WTC11 (cell line): ENCODE results near the gene TMEM119. TPM values are rescaled to one million over a fixed set of nuclear protein-coding genes. Genes with fewer than 3 reads are reported as not detected.

Experiments used
- ATAC-seq: fragments of 200-7000 bp; cut with Tn5 transposase; 2 replicates; pipeline ENCODE4 v1.10.0; 2021; ENCODE audit warnings: mild to moderate bottlenecking, moderate library complexity
- CTCF ChIA-PET: fragments of 300-600 bp; sonication (Branson Sonifier 250); formaldehyde crosslinking; loops from one replicate; lab custom pipeline; 2021; ENCODE audit warnings: antibody characterized with exemption; lab: Charles Lee
- POLR2A ChIA-PET: fragments of 350-600 bp; sonication (Branson Sonifier 250); formaldehyde crosslinking; loops from one replicate; lab custom pipeline; 2021; ENCODE audit warnings: antibody characterized with exemption; lab: Charles Lee
- DNase-seq: peaks from one replicate; pipeline ENCODE4 v3.0.0; 2021; ENCODE audit warnings: low spot score
- H3K27ac Mint-ChIP-seq: 2 replicates; pipeline ENCODE4 v1.8.0; 2021; ENCODE audit warnings: mixed read lengths
- H3K27me3 Mint-ChIP-seq: 2 replicates; pipeline ENCODE4 v1.8.0; 2021; ENCODE audit warnings: low read depth, mild to moderate bottlenecking, moderate library complexity, mixed read lengths
- H3K36me3 Mint-ChIP-seq: 2 replicates; pipeline ENCODE4 v1.8.0; 2021; ENCODE audit warnings: mixed read lengths
- H3K4me1 Mint-ChIP-seq: 2 replicates; pipeline ENCODE4 v1.8.0; 2022; ENCODE audit warnings: mixed read lengths
- H3K4me3 Mint-ChIP-seq: 2 replicates; pipeline ENCODE4 v1.8.0; 2021; ENCODE audit warnings: mild to moderate bottlenecking, moderate library complexity, mixed read lengths
- H3K9me3 Mint-ChIP-seq: 2 replicates; pipeline ENCODE4 v1.8.0; 2021; ENCODE audit warnings: mixed read lengths
- ATF1 ChIP-seq: sonication (generic); formaldehyde crosslinking; IDR thresholded peaks from 2 replicates; pipeline ENCODE4 v1.8.1; 2023; ENCODE audit warnings: mild to moderate bottlenecking, moderate library complexity, missing genetic modification reagents
- CDX4 ChIP-seq: fragments of 250-450 bp; sonication (Bioruptor Pico); IDR thresholded peaks from 2 replicates; pipeline ENCODE4 v1.9.0; 2021; ENCODE audit warnings: moderate library complexity, mild to moderate bottlenecking, inconsistent platforms, borderline replicate concordance
- FOXK1 ChIP-seq: sonication (generic); formaldehyde crosslinking; IDR thresholded peaks from 2 replicates; pipeline ENCODE4 v1.8.0; 2022; ENCODE audit warnings: mild to moderate bottlenecking, moderate library complexity, missing genetic modification reagents
- GTF2I ChIP-seq: fragments of 250-450 bp; sonication (Bioruptor Pico); conservative IDR thresholded peaks from 2 replicates; pipeline ENCODE4 v1.4.0; 2021; ENCODE audit warnings: mild to moderate bottlenecking
- KAT7 ChIP-seq: sonication (generic); formaldehyde crosslinking; IDR thresholded peaks from 2 replicates; pipeline ENCODE4 v1.8.1; 2023; ENCODE audit warnings: missing genetic modification reagents, mild to moderate bottlenecking, borderline replicate concordance
- NR3C1 ChIP-seq: sonication (generic); formaldehyde crosslinking; conservative IDR thresholded peaks from 2 replicates; pipeline ENCODE4 v1.8.1; 2023; ENCODE audit warnings: low read depth, mild to moderate bottlenecking, missing genetic modification reagents
- SOX15 ChIP-seq: fragments of 250-450 bp; sonication (Bioruptor Pico); IDR thresholded peaks from 2 replicates; pipeline ENCODE4 v1.9.0; 2021; ENCODE audit warnings: mild to moderate bottlenecking
- TCF7 ChIP-seq: sonication (generic); formaldehyde crosslinking; IDR thresholded peaks from 2 replicates; pipeline ENCODE4 v1.8.0; 2022; ENCODE audit warnings: mild to moderate bottlenecking, low read depth, missing genetic modification reagents, moderate library complexity
- TEAD1 ChIP-seq: sonication (generic); formaldehyde crosslinking; IDR thresholded peaks from 2 replicates; pipeline ENCODE4 v1.8.0; 2022; ENCODE audit warnings: mild to moderate bottlenecking, missing genetic modification reagents
- ZNF232 ChIP-seq: sonication (generic); formaldehyde crosslinking; IDR thresholded peaks from 2 replicates; pipeline ENCODE4 v1.8.0; 2022; ENCODE audit warnings: mild to moderate bottlenecking, missing genetic modification reagents
- ZNF317 ChIP-seq: sonication (generic); formaldehyde crosslinking; IDR thresholded peaks from 2 replicates; pipeline ENCODE4 v1.8.1; 2023; ENCODE audit warnings: low read depth, mild to moderate bottlenecking, moderate library complexity, missing genetic modification reagents, borderline replicate concordance
- ZNF512 ChIP-seq: sonication (generic); formaldehyde crosslinking; IDR thresholded peaks from 2 replicates; pipeline ENCODE4 v1.8.1; 2022; ENCODE audit warnings: missing genetic modification reagents, borderline replicate concordance
- ZSCAN18 ChIP-seq: fragments of 250-450 bp; sonication (Bioruptor Pico); IDR thresholded peaks from 2 replicates; pipeline ENCODE4 v2.1.2; 2022; ENCODE audit warnings: mild to moderate bottlenecking, moderate library complexity
- total RNA-seq: library from RNA; stranded (reverse); gene quantifications from 3 replicates; pipeline ENCODE4 v1.2.3, GENCODE V29; 2021
- TF ChIP-seq, protein P1 (sequence below): fragments of 250-450 bp; sonication (Bioruptor Pico); IDR thresholded peaks from 2 replicates; pipeline ENCODE4 v1.9.0; 2021; ENCODE audit warnings: mild to moderate bottlenecking
- TF ChIP-seq, protein P2 (sequence below): sonication (generic); formaldehyde crosslinking; IDR thresholded peaks from 2 replicates; pipeline ENCODE4 v1.8.0; 2022; ENCODE audit warnings: missing genetic modification reagents
- TF ChIP-seq, protein P3 (sequence below): fragments of 250-450 bp; sonication (Bioruptor Pico); conservative IDR thresholded peaks from 2 replicates; pipeline ENCODE4 v1.9.0; 2021; ENCODE audit warnings: mild to moderate bottlenecking

The TMEM119 gene
- total RNA-seq, 1 experiment from 2014 or later: 0.20 TPM

GRCh38 chr12:108599541-108599940 is 1.7 kb upstream of the TMEM119 start:
- DNase-seq (no peak), ATAC-seq (no peak)
- Mint-ChIP-seq H3K4me3 (no peak overlapping the region), H3K27ac (no peak overlapping the region), H3K36me3 (no peaks in the 10 kb centered on the region), H3K4me1 (peaks cover 10% of the 10 kb centered on the region)
- TF ChIP-seq ZNF232 (no peak), GTF2I (CRISPR knock-in tag) (no peak), ZSCAN18 (CRISPR knock-in tag) (no peak), SOX15 (CRISPR knock-in tag) (no peak), FOXK1 (CRISPR knock-in tag) (no peak), NR3C1 (CRISPR knock-in tag) (no peak), TCF7 (no peak), TEAD1 (CRISPR knock-in tag) (no peak), ZNF317 (CRISPR knock-in tag) (no peak), KAT7 (no peak), ZNF512 (CRISPR knock-in tag) (no peak), CDX4 (CRISPR knock-in tag) (no peak), ATF1 (no peak)
- TF ChIP-seq, protein P1, sequence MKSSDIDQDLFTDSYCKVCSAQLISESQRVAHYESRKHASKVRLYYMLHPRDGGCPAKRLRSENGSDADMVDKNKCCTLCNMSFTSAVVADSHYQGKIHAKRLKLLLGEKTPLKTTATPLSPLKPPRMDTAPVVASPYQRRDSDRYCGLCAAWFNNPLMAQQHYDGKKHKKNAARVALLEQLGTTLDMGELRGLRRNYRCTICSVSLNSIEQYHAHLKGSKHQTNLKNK (CRISPR knock-in tag): no peak
- TF ChIP-seq, protein P2, sequence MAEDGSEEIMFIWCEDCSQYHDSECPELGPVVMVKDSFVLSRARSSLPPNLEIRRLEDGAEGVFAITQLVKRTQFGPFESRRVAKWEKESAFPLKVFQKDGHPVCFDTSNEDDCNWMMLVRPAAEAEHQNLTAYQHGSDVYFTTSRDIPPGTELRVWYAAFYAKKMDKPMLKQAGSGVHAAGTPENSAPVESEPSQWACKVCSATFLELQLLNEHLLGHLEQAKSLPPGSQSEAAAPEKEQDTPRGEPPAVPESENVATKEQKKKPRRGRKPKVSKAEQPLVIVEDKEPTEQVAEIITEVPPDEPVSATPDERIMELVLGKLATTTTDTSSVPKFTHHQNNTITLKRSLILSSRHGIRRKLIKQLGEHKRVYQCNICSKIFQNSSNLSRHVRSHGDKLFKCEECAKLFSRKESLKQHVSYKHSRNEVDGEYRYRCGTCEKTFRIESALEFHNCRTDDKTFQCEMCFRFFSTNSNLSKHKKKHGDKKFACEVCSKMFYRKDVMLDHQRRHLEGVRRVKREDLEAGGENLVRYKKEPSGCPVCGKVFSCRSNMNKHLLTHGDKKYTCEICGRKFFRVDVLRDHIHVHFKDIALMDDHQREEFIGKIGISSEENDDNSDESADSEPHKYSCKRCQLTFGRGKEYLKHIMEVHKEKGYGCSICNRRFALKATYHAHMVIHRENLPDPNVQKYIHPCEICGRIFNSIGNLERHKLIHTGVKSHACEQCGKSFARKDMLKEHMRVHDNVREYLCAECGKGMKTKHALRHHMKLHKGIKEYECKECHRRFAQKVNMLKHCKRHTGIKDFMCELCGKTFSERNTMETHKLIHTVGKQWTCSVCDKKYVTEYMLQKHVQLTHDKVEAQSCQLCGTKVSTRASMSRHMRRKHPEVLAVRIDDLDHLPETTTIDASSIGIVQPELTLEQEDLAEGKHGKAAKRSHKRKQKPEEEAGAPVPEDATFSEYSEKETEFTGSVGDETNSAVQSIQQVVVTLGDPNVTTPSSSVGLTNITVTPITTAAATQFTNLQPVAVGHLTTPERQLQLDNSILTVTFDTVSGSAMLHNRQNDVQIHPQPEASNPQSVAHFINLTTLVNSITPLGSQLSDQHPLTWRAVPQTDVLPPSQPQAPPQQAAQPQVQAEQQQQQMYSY: no peak
- TF ChIP-seq, protein P3, sequence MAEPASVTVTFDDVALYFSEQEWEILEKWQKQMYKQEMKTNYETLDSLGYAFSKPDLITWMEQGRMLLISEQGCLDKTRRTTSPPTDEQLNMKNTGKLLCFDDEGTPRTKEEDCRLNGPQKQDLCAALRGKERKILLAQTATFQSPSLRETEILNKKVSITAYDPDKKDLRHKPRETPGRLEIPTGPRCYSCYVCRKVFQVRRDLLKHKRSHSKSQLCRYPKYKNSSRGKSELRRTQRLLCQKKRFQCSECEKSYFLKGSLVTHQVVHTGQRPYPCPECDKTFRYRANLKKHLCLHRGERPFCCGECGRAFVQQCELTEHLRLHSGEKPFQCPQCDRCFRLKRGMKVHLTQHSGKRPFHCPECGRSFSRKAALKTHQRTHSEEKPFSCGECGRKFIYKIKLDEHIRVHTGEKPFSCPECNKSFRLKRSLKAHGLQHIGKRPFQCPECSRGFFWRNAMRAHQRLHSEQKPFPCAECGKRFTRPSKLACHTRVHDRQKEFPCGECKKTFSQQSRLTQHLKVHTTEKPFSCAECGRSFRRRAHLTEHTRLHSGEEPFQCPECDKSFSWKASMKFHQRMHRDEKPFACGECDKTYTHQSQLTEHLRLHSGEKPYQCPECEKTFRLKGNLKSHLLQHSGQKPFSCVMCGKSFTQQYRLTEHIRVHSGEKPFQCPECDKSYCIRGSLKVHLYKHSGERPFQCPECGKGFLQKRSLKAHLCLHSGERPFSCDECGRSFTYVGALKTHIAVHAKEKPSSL (CRISPR knock-in tag): no peak
- TF ChIP-seq, all 79 proteins: peak for 0
- no peaks in the 10 kb centered on the region for H3K27me3 Mint-ChIP-seq
- CTCF ChIA-PET: interaction anchor here (1.0 to 2.4 kb wide), 2 partner anchors 19 to 37 kb away, joined by 3 to 8 read pairs; partner anchors contain the start of gene ISCU
- POLR2A ChIA-PET: interaction anchor here (1.2 kb wide), 1 partner anchor 37 kb away, joined by 4 read pairs; the partner anchor contains the start of gene ISCU
- H3K9me3 Mint-ChIP-seq: no peaks in the 10 kb centered on the region
